Renal pelvis (tissue), 4 donors: ENCODE measurements around the gene CPED1. TPM values are rescaled to one million over a fixed set of nuclear protein-coding genes. Genes with fewer than 3 reads are reported as not detected.
"Not testable (repeated sequence)": the region's sequence is repeated elsewhere in the genome, so short reads cannot be mapped to it uniquely, and the experiment has no call there.

Source experiments
- DNase-seq: peaks from one replicate; pipeline ENCODE4 v3.0.0-alpha.2; 2013
- polyA plus RNA-seq, 3 donors: library from polyadenylated mRNA; unstranded; fragments of 120-200 nt; gene quantifications; one replicate each; pipeline ENCODE4 v1.2.1, GENCODE V29; 2013; ENCODE audit not compliant: insufficient read length in 3 of 3

CPED1 gene
- polyA plus RNA-seq, 3 donors = 30.1 to 43.3 (median 35.6) TPM

- DNase-seq = no peak
Observed at GRCh38 chr7:121235201-121235600, 246.7 kb downstream of the CPED1 start.

GRCh38 chr7:121237601-121238000 is 249.1 kb downstream of the CPED1 start:
- no peak for DNase-seq

GRCh38 chr7:121244120-121244870 is 255.8 kb downstream of the CPED1 start:
- DNase-seq = no peak

- not testable (repeated sequence) for DNase-seq
Observed at GRCh38 chr7:121251367-121251766, 262.9 kb downstream of the CPED1 start.

- not testable (repeated sequence) for DNase-seq
Observed at GRCh38 chr7:121252523-121253235, 264.2 kb downstream of the CPED1 start.

- no peak for DNase-seq
Observed at GRCh38 chr7:121259826-121260225, 271.3 kb downstream of the CPED1 start.

- no peak for DNase-seq
Observed at GRCh38 chr7:121261207-121261884, 272.8 kb downstream of the CPED1 start.

GRCh38 chr7:121262221-121262620 is 273.7 kb downstream of the CPED1 start:
- DNase-seq = no peak

- no peak for DNase-seq
Observed at GRCh38 chr7:121262969-121263368, 274.5 kb downstream of the CPED1 start.

- DNase-seq = no peak
Observed at GRCh38 chr7:121266307-121266894, 277.9 kb downstream of the CPED1 start.

GRCh38 chr7:121267612-121268011 is 279.1 kb downstream of the CPED1 start:
- no peak for DNase-seq

GRCh38 chr7:121269798-121270197 is 281.3 kb downstream of the CPED1 start:
- no peak for DNase-seq

- DNase-seq = no peak
Observed at GRCh38 chr7:121271098-121271497, 282.6 kb downstream of the CPED1 start.

GRCh38 chr7:121271916-121272315 is 283.4 kb downstream of the CPED1 start:
- no peak for DNase-seq

GRCh38 chr7:121272676-121273075 is 284.2 kb downstream of the CPED1 start:
- DNase-seq = no peak

- DNase-seq = no peak
Observed at GRCh38 chr7:121273467-121274167, 285.1 kb downstream of the CPED1 start.

GRCh38 chr7:121274467-121274866 is 286.0 kb downstream of the CPED1 start:
- no peak for DNase-seq

GRCh38 chr7:121275204-121275603 is 286.7 kb downstream of the CPED1 start:
- no peak for DNase-seq

- no peak for DNase-seq
Observed at GRCh38 chr7:121276313-121276712, 287.8 kb downstream of the CPED1 start.

- DNase-seq = no peak
Observed at GRCh38 chr7:121278120-121279021, 289.9 kb downstream of the CPED1 start.
